Fibroblast of skin of right biceps (primary cell): ENCODE results near the gene SLC12A6.
"Not testable (repeated sequence)": the region's sequence is repeated elsewhere in the genome, so short reads cannot be mapped to it uniquely, and the experiment has no call there.

Source experiments
- DNase-seq: peaks from one replicate; pipeline ENCODE4 v3.0.0-alpha.2; 2013

Gene SLC12A6

GRCh38 chr15:34355241-34355640 lies 17.7 kb upstream of the SLC12A6 start:
- no peak for DNase-seq

- no peak for DNase-seq
Observed at GRCh38 chr15:34354286-34354685, 16.7 kb upstream of the SLC12A6 start.

GRCh38 chr15:34353627-34354026 lies 16.0 kb upstream of the SLC12A6 start:
- no peak for DNase-seq

DNA sequence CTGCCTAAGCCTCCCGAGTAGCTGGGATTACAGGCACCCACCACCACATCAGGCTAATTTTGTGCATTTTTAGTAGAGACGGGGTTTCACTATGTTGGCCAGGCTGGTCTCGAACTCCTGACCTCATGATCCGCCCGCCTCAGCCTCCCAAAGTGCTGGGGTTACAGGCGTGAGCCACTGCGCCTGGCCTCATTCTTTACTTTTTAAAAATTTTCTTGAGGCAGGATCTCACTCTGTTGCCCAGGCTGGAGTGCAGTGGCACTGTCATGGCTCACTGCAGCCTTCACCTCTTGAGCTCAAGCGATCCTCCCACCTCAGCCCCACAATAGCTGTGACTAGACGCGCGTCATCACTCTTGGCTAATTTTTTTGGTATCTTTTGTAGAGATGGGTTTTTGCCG lies 15.4 kb upstream of the SLC12A6 start:
- not testable (repeated sequence) for DNase-seq

DNA sequence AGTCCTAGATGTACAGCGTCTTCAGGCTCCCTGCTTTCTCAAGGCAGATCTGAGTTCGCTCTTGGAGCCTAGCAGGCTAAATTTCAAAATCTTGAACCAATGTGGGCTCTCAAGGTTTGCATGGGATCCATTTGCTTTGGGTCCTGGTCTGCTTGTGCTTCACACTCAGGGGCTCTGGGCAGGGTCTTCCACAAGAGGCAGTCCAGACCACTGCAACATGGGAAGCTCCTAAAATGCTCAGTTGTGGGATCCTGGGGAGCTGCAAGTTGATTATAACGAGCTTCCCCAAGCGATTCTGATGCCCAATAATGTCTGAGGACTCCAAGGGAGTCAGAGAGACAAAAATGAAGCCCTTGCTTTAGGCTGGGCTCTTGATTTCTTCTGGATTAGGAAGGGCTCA lies 12.2 kb upstream of the SLC12A6 start:
- DNase-seq: no peak

DNA sequence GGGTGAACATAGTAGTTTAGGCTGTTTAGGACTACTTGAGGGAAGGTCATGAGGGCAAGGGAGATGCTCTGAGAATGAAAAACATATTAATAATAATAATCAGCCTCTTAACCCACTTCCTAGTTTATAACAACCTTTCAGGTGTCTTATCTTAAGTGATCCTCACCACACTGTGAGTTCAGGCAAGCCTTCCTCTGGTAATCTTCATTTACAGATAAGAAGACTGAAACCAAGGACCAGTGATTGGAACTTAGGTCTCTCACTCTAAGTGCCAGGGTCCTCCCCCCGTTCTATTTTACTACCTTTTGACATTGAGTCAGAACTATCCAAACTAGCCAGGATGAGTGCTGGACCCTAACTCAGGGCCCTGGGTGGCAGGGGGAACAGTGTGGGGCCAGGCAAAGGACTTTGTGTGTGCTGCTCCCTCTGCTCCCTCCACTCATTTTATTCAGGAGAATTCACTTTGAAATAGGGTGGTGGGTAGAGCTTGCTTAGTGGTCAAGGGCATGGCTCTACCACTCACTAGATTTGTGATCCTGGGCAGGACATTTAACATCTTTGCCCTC lies 11.2 kb upstream of the SLC12A6 start:
- DNase-seq: no peak

GRCh38 chr15:34347951-34348638 lies 10.5 kb upstream of the SLC12A6 start:
- no peak for DNase-seq

GRCh38 chr15:34342737-34343575 lies 5.4 kb upstream of the SLC12A6 start, which contains the start of the genes NOP10 and NUTM1:
NOP10 (minus strand) TSS chr15:34343136; CDS start chr15:34343073, 63 bp downstream.
NUTM1 (plus strand) TSS chr15:34343315; CDS start chr15:34343697, 382 bp downstream.
- peak; percentile 91 for DNase-seq

DNA sequence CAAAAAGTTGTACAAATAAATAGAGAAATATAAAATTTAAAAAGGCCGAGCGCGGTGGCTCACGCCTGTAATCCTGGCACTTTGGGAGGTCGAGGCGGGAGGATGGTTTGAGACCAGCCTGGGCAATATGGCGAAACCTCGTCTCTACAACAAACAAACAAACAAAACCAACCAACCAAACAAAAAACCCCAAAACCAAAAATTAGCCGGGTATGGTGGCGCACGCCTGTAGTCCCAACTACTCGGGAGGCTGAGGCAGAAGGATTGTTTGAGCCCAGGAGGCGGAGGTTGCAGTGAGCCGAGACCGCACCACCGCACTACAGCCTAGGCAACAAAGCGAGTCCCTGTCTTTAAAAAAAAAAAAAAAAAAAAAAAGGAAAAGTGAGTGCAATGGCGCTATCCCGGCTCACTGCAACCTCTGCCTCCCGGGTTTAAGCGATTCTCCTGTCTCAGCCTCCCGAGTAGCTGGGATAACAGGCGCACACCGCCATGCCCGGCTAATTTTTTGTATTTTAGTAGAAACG lies 4.7 kb upstream of the SLC12A6 start:
- not testable (repeated sequence) for DNase-seq

DNA sequence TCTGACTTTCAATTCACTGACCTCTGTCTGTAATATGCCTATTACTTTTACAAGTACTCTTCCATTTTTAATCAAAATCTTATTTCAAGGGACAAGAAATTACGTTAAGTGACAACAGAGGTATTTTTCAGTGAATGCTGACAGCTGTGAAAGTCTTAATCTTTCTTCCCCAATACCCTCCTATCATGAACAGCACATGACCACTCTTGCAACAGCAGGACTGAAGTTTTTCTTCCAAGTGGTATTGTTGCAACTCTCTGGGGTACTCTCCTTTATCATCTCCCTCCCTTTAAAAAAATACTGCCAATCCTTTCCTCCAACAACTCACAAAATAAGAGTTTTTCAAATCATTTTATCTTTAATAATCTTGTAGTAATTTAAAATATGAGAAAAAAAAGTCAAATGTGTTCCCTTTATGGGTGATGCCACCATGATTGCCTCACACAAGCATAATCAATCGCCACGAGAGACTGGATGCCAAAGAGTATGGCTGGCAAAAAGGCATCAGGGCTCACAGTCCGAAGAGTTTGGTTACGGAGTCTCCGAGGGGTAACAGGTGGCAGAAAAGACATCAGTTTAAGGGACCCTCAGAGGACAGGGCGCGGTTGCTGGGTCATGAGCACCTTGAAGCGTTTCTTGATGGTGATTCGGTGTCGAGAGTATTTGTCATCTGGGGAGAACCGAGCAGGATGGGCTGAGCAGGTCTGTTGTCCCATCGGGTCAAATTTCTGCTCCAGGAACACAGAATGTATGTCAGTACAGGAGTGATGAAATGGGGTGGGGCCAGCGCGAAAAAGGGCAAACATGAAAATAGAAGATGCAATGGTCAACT lies 4.0 kb upstream of the SLC12A6 start:
- no peak for DNase-seq

- peak; percentile 25 for DNase-seq
Observed at GRCh38 chr15:34339946-34340345, 2.4 kb upstream of the SLC12A6 start.

- DNase-seq: no peak
Observed at GRCh38 chr15:34338347-34338746, 766 bp upstream of the SLC12A6 start.

GRCh38 chr15:34336991-34337556 lies 507 bp downstream of the SLC12A6 start:
- DNase-seq: no peak

DNA sequence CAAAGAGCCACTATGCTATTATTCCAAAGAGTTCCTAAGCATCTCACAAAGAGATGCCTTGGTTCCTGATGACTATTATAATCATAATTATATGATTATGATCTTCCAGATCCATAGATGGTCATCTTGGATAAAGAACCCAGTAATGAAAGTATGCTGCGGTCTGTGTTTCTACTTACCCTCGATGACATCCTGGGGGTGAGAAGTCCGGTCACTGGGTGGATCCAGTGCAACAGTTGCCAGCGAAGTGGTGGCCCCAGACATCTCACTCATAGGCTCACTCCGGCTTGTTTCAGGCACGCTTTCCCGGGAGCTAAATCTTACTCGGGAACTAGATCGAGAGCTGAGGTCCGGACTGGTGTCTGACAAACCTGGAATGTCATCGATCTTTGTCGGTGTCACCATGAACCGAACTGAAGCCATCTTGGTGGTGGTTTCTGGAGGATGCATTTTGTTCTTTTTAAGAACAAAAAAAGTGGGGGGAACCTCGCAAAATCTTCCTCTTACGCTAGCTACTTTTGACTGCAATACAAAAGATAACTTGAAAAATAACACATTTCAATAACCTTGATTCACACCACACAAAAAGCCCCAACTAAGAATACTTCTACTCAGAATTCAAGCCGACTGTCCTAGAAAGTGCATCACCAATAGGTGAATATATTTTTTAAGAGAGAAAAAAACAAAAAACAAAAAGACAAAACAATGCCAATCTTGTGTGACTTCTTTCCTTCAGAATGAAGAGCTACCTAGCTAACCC lies 1.2 kb downstream of the SLC12A6 start:
- no peak for DNase-seq

GRCh38 chr15:34335176-34336032 lies 2.2 kb downstream of the SLC12A6 start:
- no peak for DNase-seq

DNA sequence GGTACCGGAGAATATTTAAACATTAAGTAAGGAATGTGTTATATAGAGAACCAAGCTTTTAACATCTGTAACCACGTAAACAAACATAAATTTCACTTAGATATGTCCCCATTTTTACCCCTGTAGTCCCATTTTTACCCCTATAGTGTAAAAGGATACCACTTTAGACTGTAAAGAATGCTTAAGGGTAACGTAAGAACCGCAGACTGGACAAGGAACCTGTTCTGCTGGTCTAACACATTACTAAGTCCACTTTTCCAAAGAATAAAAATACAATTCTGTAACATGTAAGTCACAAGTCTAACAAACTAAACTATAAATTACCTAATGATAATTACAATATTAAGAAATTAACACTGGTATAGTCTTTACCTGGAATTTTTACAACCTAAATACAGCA lies 2.9 kb downstream of the SLC12A6 start:
- DNase-seq: no peak

- DNase-seq: no peak
Observed at GRCh38 chr15:34332553-34333120, 4.9 kb downstream of the SLC12A6 start.

- no peak for DNase-seq
Observed at GRCh38 chr15:34331809-34332208, 5.8 kb downstream of the SLC12A6 start.

DNA sequence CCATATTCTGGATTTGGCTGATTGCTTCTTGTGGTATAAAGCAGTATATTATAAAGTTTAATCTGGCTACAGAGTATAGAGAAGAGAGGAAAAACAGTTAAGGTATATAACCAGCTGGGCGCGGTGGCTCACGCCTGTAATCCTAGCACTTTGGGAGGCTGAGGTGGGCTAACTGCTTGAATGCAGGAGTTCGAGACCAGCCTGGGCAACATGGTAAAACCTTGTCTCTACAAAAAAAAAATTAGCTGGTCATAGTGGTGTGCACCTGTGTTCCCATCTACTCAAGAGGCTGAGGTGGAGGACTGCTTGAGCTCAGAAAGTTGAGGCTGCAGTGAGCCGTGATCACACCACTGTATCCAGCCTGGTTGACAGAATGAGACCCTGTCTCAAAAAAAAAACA lies 7.3 kb downstream of the SLC12A6 start:
- DNase-seq: no peak

DNA sequence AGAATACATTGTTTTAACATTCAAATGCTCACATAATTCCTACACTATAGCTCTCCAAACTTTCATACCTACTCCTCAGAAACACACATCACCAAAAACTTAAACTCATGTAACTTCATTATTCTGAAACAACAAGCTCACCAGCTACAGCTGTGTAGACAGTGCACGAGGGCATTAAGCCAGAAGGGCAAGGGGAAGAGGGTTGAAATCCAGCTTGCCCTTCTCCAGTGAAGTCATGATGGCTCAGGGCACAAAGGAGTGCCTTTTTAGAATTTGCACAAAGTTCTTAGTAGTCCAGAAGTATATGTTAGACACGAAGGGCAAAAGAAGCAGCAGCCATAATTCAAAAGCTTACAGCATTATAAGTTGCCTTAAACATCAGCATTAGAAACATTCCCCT lies 8.6 kb downstream of the SLC12A6 start:
- no peak for DNase-seq
